Activated CD8-positive, alpha-beta T cell treated with anti-CD3 and anti-CD28 coated beads for 36 hours (primary cell): ENCODE data around the gene ANKRD28. TPM values are rescaled to one million over a fixed set of nuclear protein-coding genes. Genes with fewer than 3 reads are reported as not detected.

Source experiments
- ATAC-seq: fragments of 200-7000 bp; cut with Tn5 transposase; one replicate; pipeline ENCODE4 v1.10.0; 2021; ENCODE audit warnings: mild to moderate bottlenecking, moderate library complexity
- CTCF ChIA-PET: fragments of 350-600 bp; sonication (Branson Sonifier 250); formaldehyde crosslinking; loops from one replicate; lab custom pipeline; 2021; ENCODE audit warnings: antibody characterized with exemption; lab: Charles Lee
- POLR2A ChIA-PET: fragments of 350-600 bp; sonication (Branson Sonifier 250); formaldehyde crosslinking; loops from one replicate; lab custom pipeline; 2021; ENCODE audit warnings: antibody characterized with exemption; lab: Charles Lee
- DNase-seq: peaks from one replicate; pipeline ENCODE4 v3.0.0-alpha.2; 2020
- H3K27ac Mint-ChIP-seq: one replicate; pipeline ENCODE4 v1.8.0; 2021; ENCODE audit warnings: mild to moderate bottlenecking, mixed read lengths
- H3K27me3 Mint-ChIP-seq: one replicate; pipeline ENCODE4 v1.8.0; 2021; ENCODE audit warnings: mixed read lengths
- H3K36me3 Mint-ChIP-seq: one replicate; pipeline ENCODE4 v1.8.0; 2021; ENCODE audit warnings: low read depth, mixed read lengths
- H3K4me1 Mint-ChIP-seq: one replicate; pipeline ENCODE4 v1.8.0; 2021; ENCODE audit warnings: low read depth, mixed read lengths
- H3K4me3 Mint-ChIP-seq: one replicate; pipeline ENCODE4 v1.8.0; 2021; ENCODE audit warnings: mild to moderate bottlenecking, moderate library complexity, mixed read lengths
- H3K9me3 Mint-ChIP-seq: one replicate; pipeline ENCODE4 v1.8.0; 2021; ENCODE audit warnings: mixed read lengths
- CTCF ChIP-seq: fragments of 200-600 bp; IDR thresholded peaks from one replicate; pipeline ENCODE4 v1.8.0; 2022; ENCODE audit warnings: antibody characterized with exemption, mild to moderate bottlenecking
- intact Hi-C: fragments of 100-400 bp; cut with micrococcal nuclease; formaldehyde crosslinking; loops from one replicate; pipeline ENCODE4 v1.10.0; 2022
- total RNA-seq, 2 experiments: library from RNA; stranded (reverse); gene quantifications; one replicate each; pipeline ENCODE4 v1.2.3, GENCODE V29; 2021

The ANKRD28 gene
- total RNA-seq, 2 experiments from 2014 or later = 32.9 to 35.3 TPM

GRCh38 chr3:15657016-15657415 is 140.8 kb downstream of the ANKRD28 start:
- no peak overlapping the region for H3K27ac Mint-ChIP-seq
- CTCF ChIA-PET = no interaction called here

GRCh38 chr3:15656342-15656741 is 141.4 kb downstream of the ANKRD28 start:
- intact Hi-C loops = no loop called here
- H3K4me1 Mint-ChIP-seq = peaks cover 6% of the 10 kb centered on the region
- H3K9me3 Mint-ChIP-seq = peaks cover 23% of the 10 kb centered on the region
- peaks cover under 1% of the 10 kb centered on the region for H3K27me3 Mint-ChIP-seq
- DNase-seq = no peak
- no peak overlapping the region for H3K4me3 Mint-ChIP-seq
- peaks cover 5% of the 10 kb centered on the region for H3K36me3 Mint-ChIP-seq
- ChIA-PET POLR2A (no interaction called here), CTCF (no interaction called here)
- H3K27ac Mint-ChIP-seq = no peak overlapping the region
- no peak for ATAC-seq
- TF ChIP-seq CTCF = no peak

More at GRCh38 chr3:15657016-15657415, 140.8 kb downstream of the ANKRD28 start:
- TF ChIP-seq CTCF = no peak
- Mint-ChIP-seq H3K27me3 (peaks cover 2% of the 10 kb centered on the region), H3K36me3 (peaks cover 5% of the 10 kb centered on the region), H3K4me1 (peaks cover 6% of the 10 kb centered on the region), H3K9me3 (peaks cover 23% of the 10 kb centered on the region), H3K4me3 (no peak overlapping the region)
- POLR2A ChIA-PET = interaction anchor here (0.9 kb wide), 1 partner anchor 10 kb away, joined by 3 read pairs; no protein-coding TSS in a partner anchor
- DNase-seq (no peak), ATAC-seq (no peak)
- intact Hi-C loops = no loop called here

- TF ChIP-seq CTCF = no peak
- intact Hi-C loops = no loop called here
- peaks cover 9% of the 10 kb centered on the region for H3K27me3 Mint-ChIP-seq
- DNase-seq (no peak), ATAC-seq (no peak)
- CTCF ChIA-PET = interaction anchor here (0.9 kb wide), 1 partner anchor 12 kb away, joined by 3 read pairs; no protein-coding TSS in a partner anchor
- peaks cover 20% of the 10 kb centered on the region for H3K9me3 Mint-ChIP-seq
- POLR2A ChIA-PET = no interaction called here
- H3K36me3 Mint-ChIP-seq = peaks cover 5% of the 10 kb centered on the region
- no peak overlapping the region for H3K27ac Mint-ChIP-seq
- no peak overlapping the region for H3K4me3 Mint-ChIP-seq
- H3K4me1 Mint-ChIP-seq = peaks cover 6% of the 10 kb centered on the region
These were observed 142.9 kb downstream of the ANKRD28 start for GRCh38 chr3:15654891-15655290.

- DNase-seq (no peak), ATAC-seq (no peak)
- Mint-ChIP-seq H3K9me3 (peaks cover 22% of the 10 kb centered on the region), H3K36me3 (peaks cover 12% of the 10 kb centered on the region), H3K4me3 (no peak overlapping the region), H3K4me1 (peaks cover 7% of the 10 kb centered on the region), H3K27me3 (peaks cover 15% of the 10 kb centered on the region), H3K27ac (no peak overlapping the region)
- TF ChIP-seq CTCF = no peak
- CTCF ChIA-PET = interaction anchor here (0.9 kb wide), 2 partner anchors 13 to 14 kb away, joined by 3 read pairs; no protein-coding TSS in a partner anchor
- intact Hi-C loops = no loop called here
- POLR2A ChIA-PET = no interaction called here
These were observed 143.7 kb downstream of the ANKRD28 start for GRCh38 chr3:15654127-15654526.

GRCh38 chr3:15653321-15653720 is 144.5 kb downstream of the ANKRD28 start:
- Mint-ChIP-seq H3K4me1 (peaks cover 14% of the 10 kb centered on the region), H3K9me3 (peaks cover 19% of the 10 kb centered on the region), H3K27ac (no peak overlapping the region), H3K27me3 (peaks cover 15% of the 10 kb centered on the region), H3K36me3 (peaks cover 14% of the 10 kb centered on the region), H3K4me3 (no peak overlapping the region)
- ATAC-seq (no peak), DNase-seq (no peak)
- TF ChIP-seq CTCF = no peak
- intact Hi-C loops = no loop called here
- CTCF ChIA-PET = no interaction called here
- POLR2A ChIA-PET = no interaction called here
